ENCODE measurements around the gene ADCY7. TPM values are rescaled to one million over a fixed set of nuclear protein-coding genes. Genes with fewer than 3 reads are reported as not detected.

Gene ADCY7
- total RNA-seq, 1 experiment from 2014 or later, result 4.0 TPM

DNA sequence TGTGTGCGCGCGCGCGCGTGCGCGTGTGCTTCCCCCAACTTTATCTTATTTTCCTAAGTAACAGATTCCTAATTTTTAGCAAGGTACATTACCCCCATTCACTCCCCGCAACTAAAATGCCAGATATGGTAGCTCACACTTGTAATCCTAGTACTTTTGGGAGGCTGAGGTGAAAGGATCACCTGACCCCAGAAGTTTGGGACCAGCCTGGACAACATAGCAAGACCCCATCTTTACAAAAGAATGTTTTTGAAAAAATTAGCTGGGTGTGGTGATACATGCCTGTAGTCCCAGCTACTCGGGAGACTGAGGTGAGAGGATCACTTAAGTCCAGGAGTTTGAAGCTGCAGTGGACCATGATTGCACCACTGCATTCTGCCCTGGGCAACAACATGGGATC, 97.3 kb downstream of the ADCY7 start:
- H3K14ac ChIP-seq (ENCODE audit: insufficient read depth, low read length), result no peak overlapping the region
- peaks cover 31 to 69% (median 51%) of the 10 kb centered on the region in 3 experiments; a peak in 6 of 7 replicates for H3K36me3 Mint-ChIP-seq (ENCODE audit: insufficient read depth in 1 of 3, low read depth in 3 of 3)
- no peaks in the 10 kb centered on the region for H3K9me3 Mint-ChIP-seq
- no peak overlapping the region for H2BK20ac ChIP-seq (ENCODE audit: low read depth, low read length, poor library complexity, severe bottlenecking)
- H2AK5ac ChIP-seq (ENCODE audit: insufficient read length, low read length), result no peak overlapping the region
- peaks cover 21 to 25% of the 10 kb centered on the region in 2 experiments for H3K4me1 Mint-ChIP-seq
- H2BK5ac ChIP-seq (ENCODE audit: insufficient read length, low read length), result no peak overlapping the region
- H4K20me1 ChIP-seq (ENCODE audit: control insufficient read depth, insufficient read depth, insufficient read length), result no peaks in the 10 kb centered on the region
- no CpG with 5 or more reads among the region's 10 CpGs for WGBS (ENCODE audit: extremely low coverage, insufficient read length, low lambda C conversion rate)
- H3K27me3 Mint-ChIP-seq (ENCODE audit: low read depth), result no peaks in the 10 kb centered on the region
- H3K4me2 ChIP-seq (ENCODE audit: insufficient read depth, insufficient read length, low read length), result no peak overlapping the region
- H3K18ac ChIP-seq (ENCODE audit: insufficient read length, low read depth, low read length), result no peak overlapping the region
- H2BK12ac ChIP-seq (ENCODE audit: insufficient read length, low read depth, low read length), result no peak overlapping the region
- no peaks in the 10 kb centered on the region for H3K4me1 ChIP-seq (ENCODE audit: insufficient read depth, low read length)
- H2AFZ ChIP-seq (ENCODE audit: low read length), result no peak overlapping the region
- H4K5ac ChIP-seq (ENCODE audit: insufficient read length, low read depth, low read length), result no peak overlapping the region
- H3T11ph ChIP-seq (ENCODE audit: low read length), result no peak overlapping the region
- H3K79me1 ChIP-seq (ENCODE audit: insufficient read depth, low read depth, low read length, poor library complexity, severe bottlenecking), result peaks cover 4% of the 10 kb centered on the region
- H3K27ac Mint-ChIP-seq, result no peak overlapping the region
- no peak overlapping the region for H2BK120ac ChIP-seq (ENCODE audit: low read depth, low read length, poor library complexity, severe bottlenecking)
- no peak for DNase-seq
- H3K79me2 ChIP-seq (ENCODE audit: insufficient read depth, low read length), result peaks cover 2% of the 10 kb centered on the region; the same call in 1 of the 2 replicates
- H3K4ac ChIP-seq (ENCODE audit: low read depth, low read length), result no peak overlapping the region
- H3K56ac ChIP-seq (ENCODE audit: insufficient read length, low read depth, low read length), result no peak overlapping the region
- H2BK15ac ChIP-seq (ENCODE audit: low read depth, low read length), result no peak overlapping the region
- TF ChIP-seq, protein P1, sequence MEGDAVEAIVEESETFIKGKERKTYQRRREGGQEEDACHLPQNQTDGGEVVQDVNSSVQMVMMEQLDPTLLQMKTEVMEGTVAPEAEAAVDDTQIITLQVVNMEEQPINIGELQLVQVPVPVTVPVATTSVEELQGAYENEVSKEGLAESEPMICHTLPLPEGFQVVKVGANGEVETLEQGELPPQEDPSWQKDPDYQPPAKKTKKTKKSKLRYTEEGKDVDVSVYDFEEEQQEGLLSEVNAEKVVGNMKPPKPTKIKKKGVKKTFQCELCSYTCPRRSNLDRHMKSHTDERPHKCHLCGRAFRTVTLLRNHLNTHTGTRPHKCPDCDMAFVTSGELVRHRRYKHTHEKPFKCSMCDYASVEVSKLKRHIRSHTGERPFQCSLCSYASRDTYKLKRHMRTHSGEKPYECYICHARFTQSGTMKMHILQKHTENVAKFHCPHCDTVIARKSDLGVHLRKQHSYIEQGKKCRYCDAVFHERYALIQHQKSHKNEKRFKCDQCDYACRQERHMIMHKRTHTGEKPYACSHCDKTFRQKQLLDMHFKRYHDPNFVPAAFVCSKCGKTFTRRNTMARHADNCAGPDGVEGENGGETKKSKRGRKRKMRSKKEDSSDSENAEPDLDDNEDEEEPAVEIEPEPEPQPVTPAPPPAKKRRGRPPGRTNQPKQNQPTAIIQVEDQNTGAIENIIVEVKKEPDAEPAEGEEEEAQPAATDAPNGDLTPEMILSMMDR (conservative IDR thresholded peaks at IDR 0.05), result no peak
- H4K8ac ChIP-seq (replicated peaks; ENCODE audit: insufficient read length, low read depth, low read length), result no peak overlapping the region
- H4K91ac ChIP-seq (ENCODE audit: insufficient read length, low read depth, low read length), result no peak overlapping the region
- H3K4me3 Mint-ChIP-seq, result no peak overlapping the region
- no peak overlapping the region for H3K9ac ChIP-seq (ENCODE audit: extremely low read depth, insufficient read length, low read length)
- peaks cover 4% of the 10 kb centered on the region for H3K23me2 ChIP-seq (ENCODE audit: insufficient read length, low read depth, low read length, poor library complexity, severe bottlenecking)
- no peaks in the 10 kb centered on the region for H3K27me3 ChIP-seq (ENCODE audit: insufficient read depth, low read length)
- no peak overlapping the region for H3K23ac ChIP-seq (ENCODE audit: insufficient read length, low read depth, low read length)
- no peak overlapping the region for H3K27ac ChIP-seq (ENCODE audit: insufficient read length, low read depth, low read length)
- H3K9me3 ChIP-seq (ENCODE audit: control insufficient read depth, low read depth, low read length), result no peaks in the 10 kb centered on the region

All from H9 (cell line).